ENCODE data around the gene USP19. TPM values are rescaled to one million over a fixed set of nuclear protein-coding genes. Genes with fewer than 3 reads are reported as not detected.

The USP19 gene
- total RNA-seq (2022; extraction: Qiagen RNA extraction), result 17.5 to 23.3 TPM (median 20.5 TPM) in 5 replicates

GRCh38 chr3:49120438-49121131 is at the start of gene USP19:
Gene USP19 (minus strand): TSS chr3:49120823. CDS start chr3:49119145, 1,678 bp downstream.

GRCh38 chr3:49165771-49166751 is 45.4 kb upstream of the USP19 start, which contains the start of gene CCDC71:
Gene CCDC71 (minus strand): TSS chr3:49166331. CDS start chr3:49164208, 2,123 bp downstream.

GRCh38 chr3:49132437-49133225 is 12.0 kb upstream of the USP19 start, which contains the start of gene LAMB2:
Gene LAMB2 (minus strand): TSS chr3:49133050. CDS start chr3:49132867, 183 bp downstream.

GRCh38 chr3:49104427-49105291 is 16.0 kb downstream of the USP19 start, which contains the start of gene QARS1:
Gene QARS1 (minus strand): TSS chr3:49104757. CDS start chr3:49104733, 24 bp downstream.

GRCh38 chr3:49093853-49094767 is 26.5 kb downstream of the USP19 start, which contains the start of gene QRICH1:
Gene QRICH1 (minus strand): TSS chr3:49094071. CDS start chr3:49077017, 17,054 bp downstream.

Other genes with a start within 250 kb of the USP19 start
- 10.3 to 11.5 TPM (median 10.7 TPM) in 5 replicates for gene SLC25A20, start 221.9 kb downstream of the USP19 start, total RNA-seq (2022; extraction: Qiagen RNA extraction)
- 48.2 to 62.9 TPM (median 55.2 TPM) in 5 replicates for gene ARIH2, start 202.0 kb downstream of the USP19 start, total RNA-seq (2022; extraction: Qiagen RNA extraction)
- 12.4 to 18.2 TPM (median 16.8 TPM) in 5 replicates for gene P4HTM, start 130.6 kb downstream of the USP19 start, total RNA-seq (2022; extraction: Qiagen RNA extraction)
- gene WDR6, start 113.4 kb downstream of the USP19 start, total RNA-seq (2022; extraction: Qiagen RNA extraction), result 64.9 to 77.1 TPM (median 68.2 TPM) in 5 replicates
- gene DALRD3, start 102.2 kb downstream of the USP19 start, total RNA-seq (2022; extraction: Qiagen RNA extraction), result 17.7 to 26.6 TPM (median 24.7 TPM) in 5 replicates
- 56.6 to 92.9 TPM (median 89.5 TPM) in 5 replicates for gene NDUFAF3, start 98.7 kb downstream of the USP19 start, total RNA-seq (2022; extraction: Qiagen RNA extraction)
- gene IMPDH2, start 91.4 kb downstream of the USP19 start, total RNA-seq (2022; extraction: Qiagen RNA extraction), result 147 to 171 TPM (median 156 TPM) in 5 replicates
- gene QRICH1, start 26.8 kb downstream of the USP19 start, total RNA-seq (2022; extraction: Qiagen RNA extraction), result 32.4 to 39.5 TPM (median 37.2 TPM) in 5 replicates
- gene QARS1, start 16.1 kb downstream of the USP19 start, total RNA-seq (2022; extraction: Qiagen RNA extraction), result 123 to 154 TPM (median 143 TPM) in 5 replicates
- gene LAMB2, start 12.2 kb upstream of the USP19 start, total RNA-seq (2022; extraction: Qiagen RNA extraction), result 83.5 to 112 TPM (median 105 TPM) in 5 replicates
- gene CCDC71, start 45.5 kb upstream of the USP19 start, total RNA-seq (2022; extraction: Qiagen RNA extraction), result 12.1 to 16.0 TPM (median 14.4 TPM) in 5 replicates
- gene KLHDC8B, start 50.8 kb upstream of the USP19 start, total RNA-seq (2022; extraction: Qiagen RNA extraction), result 3.6 to 5.8 TPM (median 4.7 TPM) in 5 replicates
- 1.8 to 2.4 TPM (median 2.1 TPM) in 5 replicates for gene C3orf62, start 156.4 kb upstream of the USP19 start, total RNA-seq (2022; extraction: Qiagen RNA extraction)
- 11.9 to 15.5 TPM (median 14.2 TPM) in 5 replicates for gene USP4, start 219.2 kb upstream of the USP19 start, total RNA-seq (2022; extraction: Qiagen RNA extraction)
- 272 to 325 TPM (median 297 TPM) in 5 replicates for gene GPX1, start 237.5 kb upstream of the USP19 start, total RNA-seq (2022; extraction: Qiagen RNA extraction)